PC-3 (cell line): Measurements from ENCODE around the gene CHIA.

Source experiments
- EZH2 ChIP-seq: fragments of 300-600 bp; sonication (generic); IDR thresholded peaks from one replicate; pipeline ENCODE4 v1.6.1; 2017; ENCODE audit warnings: antibody characterized with exemption, mild to moderate bottlenecking, low read length; ENCODE audit not compliant: unreplicated experiment
- EZH2phosphoT487 ChIP-seq: fragments of 300-600 bp; sonication (generic); IDR thresholded peaks from 2 replicates; pipeline ENCODE4 v1.6.1; 2018; ENCODE audit warnings: mild to moderate bottlenecking, antibody characterized with exemption, low read length, borderline replicate concordance
- TF ChIP-seq, protein P1 (sequence below): fragments of 300-600 bp; sonication (generic); conservative IDR thresholded peaks from 2 replicates; pipeline ENCODE4 v1.5.1; 2017; ENCODE audit warnings: antibody characterized with exemption, low read depth, mild to moderate bottlenecking, low read length

GRCh38 chr1:111285879-111286278 is 4.8 kb upstream of the CHIA start:
- TF ChIP-seq, protein P1, sequence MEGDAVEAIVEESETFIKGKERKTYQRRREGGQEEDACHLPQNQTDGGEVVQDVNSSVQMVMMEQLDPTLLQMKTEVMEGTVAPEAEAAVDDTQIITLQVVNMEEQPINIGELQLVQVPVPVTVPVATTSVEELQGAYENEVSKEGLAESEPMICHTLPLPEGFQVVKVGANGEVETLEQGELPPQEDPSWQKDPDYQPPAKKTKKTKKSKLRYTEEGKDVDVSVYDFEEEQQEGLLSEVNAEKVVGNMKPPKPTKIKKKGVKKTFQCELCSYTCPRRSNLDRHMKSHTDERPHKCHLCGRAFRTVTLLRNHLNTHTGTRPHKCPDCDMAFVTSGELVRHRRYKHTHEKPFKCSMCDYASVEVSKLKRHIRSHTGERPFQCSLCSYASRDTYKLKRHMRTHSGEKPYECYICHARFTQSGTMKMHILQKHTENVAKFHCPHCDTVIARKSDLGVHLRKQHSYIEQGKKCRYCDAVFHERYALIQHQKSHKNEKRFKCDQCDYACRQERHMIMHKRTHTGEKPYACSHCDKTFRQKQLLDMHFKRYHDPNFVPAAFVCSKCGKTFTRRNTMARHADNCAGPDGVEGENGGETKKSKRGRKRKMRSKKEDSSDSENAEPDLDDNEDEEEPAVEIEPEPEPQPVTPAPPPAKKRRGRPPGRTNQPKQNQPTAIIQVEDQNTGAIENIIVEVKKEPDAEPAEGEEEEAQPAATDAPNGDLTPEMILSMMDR = no peak
- TF ChIP-seq EZH2 (no peak), EZH2phosphoT487 (no peak)
